ENCODE data around the gene ZAR1L.

Gene ZAR1L

GRCh38 chr13:32281096-32281495, 34.1 kb downstream of the ZAR1L start:
- DNase-seq (ENCODE audit: extremely low spot score), result no peak
- TF ChIP-seq FOXM1 (IDR thresholded peaks at IDR 0.05; ENCODE audit: borderline replicate concordance) (no peak), CTBP1 (IDR thresholded peaks at IDR 0.05; ENCODE audit: borderline replicate concordance) (no peak), SUZ12 (IDR thresholded peaks at IDR 0.05) (no peak), BHLHE40 (IDR thresholded peaks at IDR 0.05; ENCODE audit: borderline replicate concordance) (no peak), FOXK2 (IDR thresholded peaks at IDR 0.05) (no peak), PKNOX1 (IDR thresholded peaks at IDR 0.05) (no peak), HDGF (IDR thresholded peaks at IDR 0.05; ENCODE audit: borderline replicate concordance) (no peak), SP1 (IDR thresholded peaks at IDR 0.05) (no peak), TARDBP (IDR thresholded peaks at IDR 0.05) (no peak), ELF4 (IDR thresholded peaks at IDR 0.05) (no peak), FOXA1 (IDR thresholded peaks at IDR 0.05) (no peak), L3MBTL2 (conservative IDR thresholded peaks at IDR 0.05) (no peak), ARNT (IDR thresholded peaks at IDR 0.05) (no peak), LEF1 (IDR thresholded peaks at IDR 0.05; ENCODE audit: borderline replicate concordance) (no peak)
- POLR2A ChIA-PET, result interaction anchor here (0.9 kb wide), 1 partner anchor 34 kb away, joined by 3 read pairs; the partner anchor contains the start of genes BRCA2 and ZAR1L
- CTCF ChIA-PET, result no interaction called here

GRCh38 chr13:32278426-32278825, 36.7 kb downstream of the ZAR1L start:
- DNase-seq (ENCODE audit: extremely low spot score), result no peak
- ChIA-PET POLR2A (no interaction called here), CTCF (no interaction called here)
- no peak for TF ChIP-seq FOXA1 (IDR thresholded peaks at IDR 0.05)
- TF ChIP-seq ZNF384 (IDR thresholded peaks at IDR 0.05), result no peak
- TF ChIP-seq TARDBP (IDR thresholded peaks at IDR 0.05), result no peak
- TF ChIP-seq LEF1 (IDR thresholded peaks at IDR 0.05; ENCODE audit: borderline replicate concordance), result no peak
- no peak for TF ChIP-seq SUZ12 (IDR thresholded peaks at IDR 0.05)
- TF ChIP-seq FOXM1 (IDR thresholded peaks at IDR 0.05; ENCODE audit: borderline replicate concordance), result no peak
- no peak for TF ChIP-seq BHLHE40 (IDR thresholded peaks at IDR 0.05; ENCODE audit: borderline replicate concordance)
- no peak for TF ChIP-seq HDGF (IDR thresholded peaks at IDR 0.05; ENCODE audit: borderline replicate concordance)
- TF ChIP-seq SP1 (IDR thresholded peaks at IDR 0.05), result no peak
- no peak for TF ChIP-seq FOXK2 (IDR thresholded peaks at IDR 0.05)
- TF ChIP-seq ELF4 (IDR thresholded peaks at IDR 0.05), result no peak

GRCh38 chr13:32277839-32278238, 37.3 kb downstream of the ZAR1L start:
- CTCF ChIA-PET, result no interaction called here
- no peak for DNase-seq (ENCODE audit: extremely low spot score)
- TF ChIP-seq LEF1 (IDR thresholded peaks at IDR 0.05; ENCODE audit: borderline replicate concordance), result no peak
- no peak for TF ChIP-seq HDGF (IDR thresholded peaks at IDR 0.05; ENCODE audit: borderline replicate concordance)
- TF ChIP-seq FOXM1 (IDR thresholded peaks at IDR 0.05; ENCODE audit: borderline replicate concordance), result no peak
- no peak for TF ChIP-seq NFRKB (IDR thresholded peaks at IDR 0.05)
- no peak for TF ChIP-seq PKNOX1 (IDR thresholded peaks at IDR 0.05)
- TF ChIP-seq TARDBP (IDR thresholded peaks at IDR 0.05), result no peak
- TF ChIP-seq SP1 (IDR thresholded peaks at IDR 0.05), result no peak
- no peak for TF ChIP-seq ZNF384 (IDR thresholded peaks at IDR 0.05)
- TF ChIP-seq FOXA1 (IDR thresholded peaks at IDR 0.05), result no peak
- no peak for TF ChIP-seq FOXK2 (IDR thresholded peaks at IDR 0.05)
- no peak for TF ChIP-seq L3MBTL2 (conservative IDR thresholded peaks at IDR 0.05)
- no peak for TF ChIP-seq ELF4 (IDR thresholded peaks at IDR 0.05)
- TF ChIP-seq ARNT (IDR thresholded peaks at IDR 0.05), result no peak
- TF ChIP-seq CTBP1 (IDR thresholded peaks at IDR 0.05; ENCODE audit: borderline replicate concordance), result no peak
- POLR2A ChIA-PET, result interaction anchor here (1.9 kb wide), 1 partner anchor 37 kb away, joined by 8 read pairs; the partner anchor contains the start of genes BRCA2 and ZAR1L

- TF ChIP-seq ARNT (IDR thresholded peaks at IDR 0.05), result no peak
- TF ChIP-seq CTBP1 (IDR thresholded peaks at IDR 0.05; ENCODE audit: borderline replicate concordance), result no peak
- TF ChIP-seq SP1 (IDR thresholded peaks at IDR 0.05), result no peak
- TF ChIP-seq FOXM1 (IDR thresholded peaks at IDR 0.05; ENCODE audit: borderline replicate concordance), result no peak
- no peak for TF ChIP-seq PKNOX1 (IDR thresholded peaks at IDR 0.05)
- TF ChIP-seq TARDBP (IDR thresholded peaks at IDR 0.05), result no peak
- TF ChIP-seq L3MBTL2 (conservative IDR thresholded peaks at IDR 0.05), result no peak
- TF ChIP-seq SUZ12 (IDR thresholded peaks at IDR 0.05), result no peak
- TF ChIP-seq LEF1 (IDR thresholded peaks at IDR 0.05; ENCODE audit: borderline replicate concordance), result no peak
- DNase-seq (ENCODE audit: extremely low spot score), result no peak
- CTCF ChIA-PET, result no interaction called here
- POLR2A ChIA-PET, result no interaction called here
Measured at GRCh38 chr13:32272021-32272683, 43.0 kb downstream of the ZAR1L start.

- TF ChIP-seq FOXA1 (IDR thresholded peaks at IDR 0.05), result no peak
- TF ChIP-seq NFRKB (IDR thresholded peaks at IDR 0.05), result no peak
- no peak for TF ChIP-seq CTBP1 (IDR thresholded peaks at IDR 0.05; ENCODE audit: borderline replicate concordance)
- TF ChIP-seq SP1 (IDR thresholded peaks at IDR 0.05), result no peak
- TF ChIP-seq FOXM1 (IDR thresholded peaks at IDR 0.05; ENCODE audit: borderline replicate concordance), result no peak
- no peak for TF ChIP-seq ARNT (IDR thresholded peaks at IDR 0.05)
- CTCF ChIA-PET, result interaction anchor here (1.1 kb wide), 1 partner anchor 13 kb away, joined by 5 read pairs; no protein-coding TSS in a partner anchor
- POLR2A ChIA-PET, result no interaction called here
Measured at GRCh38 chr13:32267836-32268439, 47.2 kb downstream of the ZAR1L start.

GRCh38 chr13:32266130-32266529, 49.0 kb downstream of the ZAR1L start:
- ChIA-PET CTCF (no interaction called here), POLR2A (no interaction called here)
- TF ChIP-seq SP1 (IDR thresholded peaks at IDR 0.05), result no peak
- no peak for TF ChIP-seq ELF4 (IDR thresholded peaks at IDR 0.05)
- no peak for TF ChIP-seq BHLHE40 (IDR thresholded peaks at IDR 0.05; ENCODE audit: borderline replicate concordance)
- no peak for TF ChIP-seq NFRKB (IDR thresholded peaks at IDR 0.05)
- no peak for TF ChIP-seq CTBP1 (IDR thresholded peaks at IDR 0.05; ENCODE audit: borderline replicate concordance)
- no peak for TF ChIP-seq L3MBTL2 (conservative IDR thresholded peaks at IDR 0.05)
- TF ChIP-seq HDGF (IDR thresholded peaks at IDR 0.05; ENCODE audit: borderline replicate concordance), result no peak
- no peak for TF ChIP-seq LEF1 (IDR thresholded peaks at IDR 0.05; ENCODE audit: borderline replicate concordance)
- no peak for TF ChIP-seq SUZ12 (IDR thresholded peaks at IDR 0.05)
- no peak for TF ChIP-seq FOXK2 (IDR thresholded peaks at IDR 0.05)
- TF ChIP-seq TARDBP (IDR thresholded peaks at IDR 0.05), result no peak
- no peak for TF ChIP-seq FOXA1 (IDR thresholded peaks at IDR 0.05)
- no peak for TF ChIP-seq PKNOX1 (IDR thresholded peaks at IDR 0.05)
- no peak for TF ChIP-seq ARNT (IDR thresholded peaks at IDR 0.05)
- no peak for TF ChIP-seq FOXM1 (IDR thresholded peaks at IDR 0.05; ENCODE audit: borderline replicate concordance)
- TF ChIP-seq ZNF384 (IDR thresholded peaks at IDR 0.05), result no peak
- no peak for DNase-seq (ENCODE audit: extremely low spot score)

More at GRCh38 chr13:32267836-32268439, 47.2 kb downstream of the ZAR1L start:
- no peak for DNase-seq (ENCODE audit: extremely low spot score)

Measured in HEK293T (cell line).